Astrocyte of the spinal cord (primary cell): ENCODE results near the gene MACO1.
"Not testable (repeated sequence)": the region's sequence is repeated elsewhere in the genome, so short reads cannot be mapped to it uniquely, and the experiment has no call there.

ENCODE experiments used
- DNase-seq: peaks from one replicate; pipeline ENCODE4 v3.0.0; 2011; ENCODE audit warnings: low read depth, low spot score
- H3K4me3 ChIP-seq: 2 replicates; pipeline ENCODE4 v1.5.1; 2011; ENCODE audit warnings: low read depth, mild to moderate bottlenecking, low read length, moderate library complexity
- CTCF ChIP-seq: IDR thresholded peaks from 2 replicates; pipeline ENCODE4 v1.5.1; 2012; ENCODE audit warnings: low read depth, mild to moderate bottlenecking, low read length, inconsistent platforms
- in situ Hi-C: cut with HindIII; loops from 2 replicates; pipeline ENCODE4 v1.10.0; 2017; ENCODE audit warnings: low sequenced_read_pairs

MACO1 gene

GRCh38 chr1:25501235-25502058 lies 70.8 kb downstream of the MACO1 start:
- no peak overlapping the region for H3K4me3 ChIP-seq
- no peak for DNase-seq
- peak; percentile 24 for TF ChIP-seq CTCF
- in situ Hi-C loops: no loop called here

GRCh38 chr1:25502957-25503356 lies 72.3 kb downstream of the MACO1 start:
- H3K4me3 ChIP-seq: no peak overlapping the region
- no peak for TF ChIP-seq CTCF
- peak; percentile 54 for DNase-seq
- in situ Hi-C loops: no loop called here

DNA sequence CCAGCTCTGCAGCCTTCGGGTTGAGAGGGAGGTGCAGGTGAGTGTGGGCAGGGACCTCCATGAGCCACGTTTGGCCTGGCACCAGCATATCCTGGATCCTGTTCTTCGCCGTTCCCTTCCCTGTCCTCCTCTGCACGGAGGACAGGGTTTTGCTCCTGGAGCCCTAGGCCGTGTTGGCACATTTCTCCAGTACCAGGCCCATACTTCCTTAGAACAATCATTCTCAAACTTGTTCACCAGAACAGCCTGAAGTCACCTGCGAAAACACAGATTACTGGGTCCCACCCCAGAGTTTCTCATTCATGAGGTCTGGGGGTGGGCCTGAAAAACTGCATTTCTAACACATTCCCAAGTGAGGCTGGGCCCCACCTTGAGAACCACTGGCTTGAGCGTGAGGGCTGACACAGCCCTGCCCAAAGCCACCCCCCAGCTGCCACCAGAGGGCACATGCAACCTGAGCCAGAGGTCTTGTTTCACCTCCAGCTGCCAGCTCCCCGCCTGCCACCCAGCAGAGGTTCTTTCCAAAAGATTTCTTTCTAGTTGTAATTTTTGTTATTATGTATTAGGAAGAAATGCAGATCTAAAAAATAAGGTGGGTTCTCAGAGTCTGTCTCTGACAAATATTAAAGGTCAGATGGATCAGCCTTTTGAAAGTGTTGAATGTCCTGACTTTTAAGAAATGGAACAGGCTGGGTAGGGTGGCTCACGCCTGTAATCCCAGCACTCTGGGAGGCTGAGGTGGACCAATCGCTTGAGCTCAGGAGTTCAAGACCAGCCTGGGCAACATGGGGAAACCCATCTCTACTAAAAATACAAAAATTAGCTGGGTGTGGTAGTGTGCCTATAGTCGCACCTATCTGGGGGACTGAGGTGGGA lies 73.1 kb downstream of the MACO1 start:
- DNase-seq: no peak
- TF ChIP-seq CTCF: peak; percentile 51
- H3K4me3 ChIP-seq: no peak overlapping the region
- in situ Hi-C loops: no loop called here

- in situ Hi-C loops: no loop called here
- no peak for DNase-seq
- H3K4me3 ChIP-seq: no peak overlapping the region
- TF ChIP-seq CTCF: no peak
These were observed 74.3 kb downstream of the MACO1 start for GRCh38 chr1:25504706-25505595.

GRCh38 chr1:25505656-25506385 lies 75.1 kb downstream of the MACO1 start:
- H3K4me3 ChIP-seq: no peak overlapping the region
- in situ Hi-C loops: no loop called here
- no peak for TF ChIP-seq CTCF
- DNase-seq: no peak

GRCh38 chr1:25506566-25507463 lies 76.1 kb downstream of the MACO1 start:
- DNase-seq, H3K4me3 ChIP-seq, in situ Hi-C loops: not testable (repeated sequence)
